Activated T-cell treated with anti-CD3 and anti-CD28 coated beads, Interleukin-2, amount 50 U/mL, for 48 hours (primary cell): ENCODE data around the gene MEGF11.

Source experiments
- DNase-seq, 2 experiments: peaks; one replicate each; pipeline ENCODE4 v3.0.0-alpha.2; 2020

The MEGF11 gene

GRCh38 chr15:66108483-66109265, 144.9 kb downstream of the MEGF11 start:
- no peak for DNase-seq

GRCh38 chr15:66107070-66107469, 146.5 kb downstream of the MEGF11 start:
- DNase-seq: no peak

- no peak for DNase-seq
Observed at GRCh38 chr15:66105286-66106265, 148.0 kb downstream of the MEGF11 start.

GRCh38 chr15:66103293-66103590, 150.3 kb downstream of the MEGF11 start:
- DNase-seq: no peak

GRCh38 chr15:66102563-66103292, 150.8 kb downstream of the MEGF11 start:
- no peak for DNase-seq

GRCh38 chr15:66101715-66102395, 151.7 kb downstream of the MEGF11 start:
- DNase-seq: no peak

- DNase-seq: no peak
Observed at GRCh38 chr15:66100761-66101160, 152.8 kb downstream of the MEGF11 start.

- no peak for DNase-seq
Observed at GRCh38 chr15:66099950-66100671, 153.4 kb downstream of the MEGF11 start.

GRCh38 chr15:66098022-66098363, 155.6 kb downstream of the MEGF11 start:
- DNase-seq: no peak

GRCh38 chr15:66097151-66098021, 156.2 kb downstream of the MEGF11 start:
- DNase-seq: no peak

GRCh38 chr15:66096688-66097058, 156.9 kb downstream of the MEGF11 start:
- DNase-seq: no peak

GRCh38 chr15:66095871-66096687, 157.5 kb downstream of the MEGF11 start:
- DNase-seq: no peak

- DNase-seq: no peak
Observed at GRCh38 chr15:66094331-66094730, 159.2 kb downstream of the MEGF11 start.

GRCh38 chr15:66092053-66093016, 161.2 kb downstream of the MEGF11 start:
- DNase-seq: no peak

GRCh38 chr15:66089509-66089908, 164.0 kb downstream of the MEGF11 start:
- no peak for DNase-seq

GRCh38 chr15:66089049-66089448, 164.5 kb downstream of the MEGF11 start:
- no peak for DNase-seq

GRCh38 chr15:66085128-66085527, 168.4 kb downstream of the MEGF11 start:
- peak; percentile 36 to 43 for DNase-seq

- no peak for DNase-seq
Observed at GRCh38 chr15:66084704-66085103, 168.8 kb downstream of the MEGF11 start.
